Astrocyte (in vitro differentiated cells and primary cell): Measurements from ENCODE around the gene ARVCF. TPM values are rescaled to one million over a fixed set of nuclear protein-coding genes. Genes with fewer than 3 reads are reported as not detected.

ENCODE experiments used
- DNase-seq: peaks from one replicate; pipeline ENCODE4 v3.0.0-alpha.2; 2010; ENCODE audit warnings: low read depth
- FAIRE-seq: peaks from 2 replicates; lab custom pipeline; 2011; peaks lifted over from hg19 to GRCh38; lab: Jason Lieb, UNC
- H2AFZ ChIP-seq: 2 replicates; pipeline ENCODE4 v1.6.0; 2012; ENCODE audit warnings: low read depth, low read length, inconsistent platforms
- H3K27ac ChIP-seq: 2 replicates; pipeline ENCODE4 v1.5.1; 2011; ENCODE audit warnings: low read depth, low read length, inconsistent platforms
- H3K27me3 ChIP-seq: 2 replicates; pipeline ENCODE4 v1.6.0; 2011; ENCODE audit warnings: low read length, inconsistent platforms; ENCODE audit not compliant: insufficient read depth
- H3K36me3 ChIP-seq: 2 replicates; pipeline ENCODE4 v1.5.1; 2011; ENCODE audit warnings: low read length, inconsistent platforms; ENCODE audit not compliant: insufficient read depth
- H3K4me1 ChIP-seq: 2 replicates; pipeline ENCODE4 v1.5.1; 2011; ENCODE audit warnings: low read length, inconsistent platforms; ENCODE audit not compliant: insufficient read depth
- H3K4me2 ChIP-seq: 2 replicates; pipeline ENCODE4 v1.6.0; 2012; ENCODE audit warnings: low read length, inconsistent platforms
- H3K4me3 ChIP-seq: 2 replicates; pipeline ENCODE4 v1.5.1; 2011; ENCODE audit warnings: low read depth, mild to moderate bottlenecking, low read length, inconsistent platforms; ENCODE audit not compliant: insufficient read depth
- H3K79me2 ChIP-seq: 2 replicates; pipeline ENCODE4 v1.6.0; 2012; ENCODE audit warnings: mild to moderate bottlenecking, low read length, inconsistent platforms; ENCODE audit not compliant: insufficient read depth
- H3K9ac ChIP-seq: 2 replicates; pipeline ENCODE4 v1.6.0; 2012; ENCODE audit warnings: mild to moderate bottlenecking, low read length, inconsistent platforms
- H3K9me3 ChIP-seq: 2 replicates; pipeline ENCODE4 v1.5.1; 2012; ENCODE audit warnings: low read depth, mild to moderate bottlenecking, low read length, inconsistent platforms; ENCODE audit not compliant: insufficient read depth
- H4K20me1 ChIP-seq: 2 replicates; pipeline ENCODE4 v1.6.0; 2012; ENCODE audit warnings: low read length, inconsistent platforms; ENCODE audit not compliant: insufficient read depth
- H3K27ac Mint-ChIP-seq: one replicate; pipeline ENCODE4 v1.8.0; 2021; ENCODE audit warnings: mild to moderate bottlenecking, mixed read lengths; ENCODE audit not compliant: unreplicated experiment
- H3K27me3 Mint-ChIP-seq: one replicate; pipeline ENCODE4 v1.8.0; 2021; ENCODE audit warnings: low read depth, mixed read lengths; ENCODE audit not compliant: unreplicated experiment
- H3K36me3 Mint-ChIP-seq: one replicate; pipeline ENCODE4 v1.8.0; 2021; ENCODE audit warnings: low read depth, mixed read lengths; ENCODE audit not compliant: unreplicated experiment
- H3K4me1 Mint-ChIP-seq: one replicate; pipeline ENCODE4 v1.8.0; 2021; ENCODE audit warnings: low read depth, mixed read lengths; ENCODE audit not compliant: unreplicated experiment
- H3K4me3 Mint-ChIP-seq: one replicate; pipeline ENCODE4 v1.8.0; 2021; ENCODE audit warnings: mild to moderate bottlenecking, moderate library complexity, mixed read lengths; ENCODE audit not compliant: unreplicated experiment
- H3K9me3 Mint-ChIP-seq: one replicate; pipeline ENCODE4 v1.8.0; 2021; ENCODE audit warnings: mild to moderate bottlenecking, mixed read lengths; ENCODE audit not compliant: unreplicated experiment
- CTCF ChIP-seq: IDR thresholded peaks from 2 replicates; pipeline ENCODE4 v1.5.1; 2011; ENCODE audit warnings: low read depth, mild to moderate bottlenecking, inconsistent platforms, low read length, moderate library complexity; ENCODE audit not compliant: insufficient read depth
- EZH2 ChIP-seq: IDR thresholded peaks from 2 replicates; pipeline ENCODE4 v1.6.1; 2012; ENCODE audit warnings: mild to moderate bottlenecking, low read length, inconsistent platforms; ENCODE audit not compliant: insufficient read depth
- total RNA-seq: library from RNA; stranded (reverse); gene quantifications from 2 replicates; pipeline ENCODE4 v1.2.1, GENCODE V29; 2021

Gene ARVCF
- total RNA-seq, 1 donor from 2014 or later = 17.9 TPM

GRCh38 chr22:19981961-19982920 lies 34.4 kb downstream of the ARVCF start:
- H2AFZ ChIP-seq = no peak overlapping the region

GRCh38 chr22:19981171-19981960 lies 35.3 kb downstream of the ARVCF start:
- FAIRE-seq = no peak
- peaks cover 30% of the 10 kb centered on the region for H4K20me1 ChIP-seq
- H3K9me3 Mint-ChIP-seq = no peaks in the 10 kb centered on the region

More at GRCh38 chr22:19981961-19982920, 34.4 kb downstream of the ARVCF start:
- TF ChIP-seq EZH2 (no peak), CTCF (no peak)
- DNase-seq (no peak), FAIRE-seq (no peak)
- no peaks in the 10 kb centered on the region for H3K9me3 ChIP-seq
- H4K20me1 ChIP-seq = peaks cover 30% of the 10 kb centered on the region
- H3K4me3 Mint-ChIP-seq = no peak overlapping the region
- H3K79me2 ChIP-seq = peaks cover 21% of the 10 kb centered on the region
- peaks cover 11% of the 10 kb centered on the region for H3K4me1 Mint-ChIP-seq
- no peak overlapping the region for H3K4me2 ChIP-seq
- H3K36me3 ChIP-seq = no peaks in the 10 kb centered on the region
- H3K4me1 ChIP-seq = peaks cover 27% of the 10 kb centered on the region
- H3K27me3 Mint-ChIP-seq = no peaks in the 10 kb centered on the region
- no peak overlapping the region for H3K9ac ChIP-seq
- no peaks in the 10 kb centered on the region for H3K9me3 Mint-ChIP-seq
- no peaks in the 10 kb centered on the region for H3K27me3 ChIP-seq
- H3K27ac ChIP-seq = no peak overlapping the region
- H3K27ac Mint-ChIP-seq = no peak overlapping the region
- peaks cover 2% of the 10 kb centered on the region for H3K36me3 Mint-ChIP-seq
- no peak overlapping the region for H3K4me3 ChIP-seq

More at GRCh38 chr22:19981171-19981960, 35.3 kb downstream of the ARVCF start:
- H3K4me1 Mint-ChIP-seq = peaks cover 11% of the 10 kb centered on the region
- Histone ChIP-seq H3K4me3 (no peak overlapping the region), H2AFZ (no peak overlapping the region), H3K9me3 (no peaks in the 10 kb centered on the region), H3K36me3 (no peaks in the 10 kb centered on the region), H3K79me2 (peaks cover 21% of the 10 kb centered on the region), H3K4me1 (peaks cover 24% of the 10 kb centered on the region), H3K4me2 (no peak overlapping the region), H3K27ac (no peak overlapping the region), H3K9ac (no peak overlapping the region), H3K27me3 (no peaks in the 10 kb centered on the region)
- no peak overlapping the region for H3K27ac Mint-ChIP-seq
- no peak for DNase-seq
- H3K36me3 Mint-ChIP-seq = peaks cover 2% of the 10 kb centered on the region
- TF ChIP-seq EZH2 (no peak), CTCF (no peak)
- no peak overlapping the region for H3K4me3 Mint-ChIP-seq
- H3K27me3 Mint-ChIP-seq = no peaks in the 10 kb centered on the region
